ENCODE data around the gene AGBL1.
A peak's percentile ranks its signal among the peaks of the same experiment; 100 is the strongest.

AGBL1 gene

DNA sequence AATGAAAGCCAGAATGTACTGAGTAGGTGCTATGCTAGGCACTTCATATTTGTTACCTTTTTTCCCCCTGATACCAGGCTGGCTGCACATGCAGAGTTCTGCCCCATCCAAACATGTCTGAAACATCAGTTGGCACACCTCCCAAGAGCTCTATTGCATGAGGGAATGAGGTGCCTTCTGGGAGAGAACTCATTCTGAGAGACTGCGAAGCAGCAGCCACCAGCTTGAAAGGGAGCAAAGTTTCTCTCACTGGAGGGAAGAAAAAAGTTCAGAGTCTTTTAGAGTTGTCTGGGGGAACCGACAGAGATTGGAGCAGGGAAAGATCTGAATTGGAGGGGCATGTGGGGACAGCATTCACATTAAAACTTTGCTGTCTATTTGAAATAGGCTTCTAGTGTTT is 84.1 kb downstream of the AGBL1 start:
- DNase-seq (ENCODE audit: low read depth, low spot score): no peak

DNA sequence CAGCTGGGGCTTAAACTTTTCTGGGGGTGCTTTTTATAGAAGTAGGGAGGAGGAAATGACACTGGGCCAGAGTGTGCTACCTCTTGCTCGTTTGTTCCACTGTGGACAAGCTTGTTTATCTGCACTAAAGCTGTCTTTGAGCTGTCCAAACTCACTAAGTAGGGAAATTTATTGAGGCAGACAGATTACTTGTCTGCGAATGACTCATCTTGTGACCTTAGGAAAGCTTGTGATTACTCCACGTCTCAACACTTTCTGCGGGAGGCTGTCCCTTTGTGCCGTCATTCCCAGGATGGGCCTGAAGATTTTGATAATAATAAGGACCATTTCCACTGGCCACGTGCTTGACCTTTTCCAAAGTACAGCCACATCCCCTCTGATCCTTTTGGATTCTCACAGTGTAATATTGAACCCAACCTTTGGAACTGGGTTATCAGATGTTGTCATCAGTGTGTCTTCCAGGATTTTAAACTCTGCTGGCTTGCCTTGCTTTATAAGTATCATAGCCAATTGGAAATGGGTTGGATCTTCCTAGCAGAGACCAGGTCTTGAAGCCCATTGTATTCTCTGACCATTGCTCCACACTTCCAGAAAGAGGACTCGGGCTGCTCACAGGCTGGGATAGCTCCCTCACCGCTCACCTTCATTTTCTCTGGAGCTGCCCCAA is 84.7 kb downstream of the AGBL1 start:
- peak; percentile 17 for DNase-seq (ENCODE audit: low read depth, low spot score)

GRCh38 chr15:86165265-86166211 is 85.9 kb downstream of the AGBL1 start:
- DNase-seq (ENCODE audit: low read depth, low spot score): peak; percentile 30

GRCh38 chr15:86167841-86168240 is 88.2 kb downstream of the AGBL1 start:
- no peak for DNase-seq (ENCODE audit: low read depth, low spot score)

GRCh38 chr15:86178845-86179244 is 99.2 kb downstream of the AGBL1 start:
- DNase-seq (ENCODE audit: low read depth, low spot score): peak; percentile 34

DNA sequence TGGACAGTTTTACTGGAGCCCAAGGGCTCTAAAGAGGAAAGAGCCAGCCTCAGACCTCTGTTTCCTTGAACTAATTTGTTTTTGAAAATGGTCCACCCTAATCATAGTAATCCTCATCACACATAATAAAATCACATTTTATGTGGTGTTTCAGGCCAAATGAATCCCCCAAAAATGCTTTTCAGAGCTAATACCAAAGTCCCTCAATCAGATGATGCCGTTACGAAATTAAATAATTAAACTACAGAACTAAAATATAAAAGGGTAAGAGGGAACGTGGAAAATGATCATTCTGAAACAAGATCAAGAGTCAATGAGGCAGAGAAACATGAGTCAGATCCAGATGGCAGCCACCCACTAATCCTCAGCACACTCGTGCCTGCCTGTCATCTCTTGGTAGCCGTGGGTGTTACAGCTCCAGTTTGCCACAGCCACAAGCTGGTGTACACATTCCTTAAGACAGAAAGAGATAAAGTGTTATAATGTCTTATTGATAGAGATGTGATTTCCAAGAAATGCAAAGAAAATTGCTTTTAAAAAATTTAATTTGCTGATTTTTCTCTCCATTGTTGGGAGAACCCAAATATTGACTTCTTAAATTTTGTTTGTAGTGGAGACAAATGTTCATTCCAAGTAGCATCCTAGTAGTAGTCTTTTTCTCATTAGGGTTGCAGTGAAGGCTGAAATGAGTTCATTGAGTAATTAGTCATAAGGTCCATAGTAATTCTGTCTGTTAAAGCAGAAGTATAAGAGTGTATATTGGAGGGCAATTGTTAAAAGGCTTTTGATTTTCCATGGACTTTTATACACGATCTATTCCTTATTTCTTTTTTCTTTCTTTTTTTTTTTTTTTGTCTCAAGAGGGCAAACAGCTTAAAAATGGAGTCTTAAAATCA is 104.2 kb downstream of the AGBL1 start:
- DNase-seq (ENCODE audit: low read depth, low spot score): no peak

GRCh38 chr15:86193716-86194380 is 114.2 kb downstream of the AGBL1 start:
- DNase-seq (ENCODE audit: low read depth, low spot score): no peak

- no peak for DNase-seq (ENCODE audit: low read depth, low spot score)
Observed at GRCh38 chr15:86197770-86198169, 118.1 kb downstream of the AGBL1 start.

- DNase-seq (ENCODE audit: low read depth, low spot score): no peak
Observed at GRCh38 chr15:86199467-86200145, 119.9 kb downstream of the AGBL1 start.

DNA sequence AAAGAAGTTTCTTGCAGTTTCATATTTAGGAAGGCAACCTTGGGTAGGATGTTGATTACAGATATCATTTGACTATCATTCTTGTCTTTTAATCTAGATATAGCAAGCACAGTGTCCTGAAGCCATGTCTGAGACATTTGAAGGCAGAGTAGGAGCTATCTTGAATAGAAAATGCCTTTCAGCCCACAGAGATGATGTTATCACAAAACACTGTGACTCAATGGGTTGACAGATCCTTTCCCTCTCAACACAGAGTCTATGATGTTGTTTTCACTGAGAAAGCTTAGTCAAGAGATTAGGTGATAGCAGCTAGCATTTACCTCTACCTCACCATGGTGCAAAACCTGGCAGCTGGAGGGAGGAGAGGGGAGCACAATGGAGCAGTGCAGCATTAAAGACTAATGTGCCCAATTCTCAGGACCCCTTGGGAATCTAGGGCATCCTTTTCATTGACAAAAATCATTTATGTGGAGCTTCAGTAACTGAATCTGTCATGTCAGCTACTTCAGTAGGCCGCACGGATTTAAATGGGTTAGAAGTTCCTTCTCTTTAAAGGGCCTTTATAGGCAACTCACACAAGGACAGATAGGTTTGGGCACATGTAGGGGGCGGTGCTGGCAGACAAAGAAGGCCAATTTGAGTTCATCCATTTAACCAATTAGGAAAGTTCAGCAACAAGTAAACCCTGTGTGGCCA is 121.8 kb downstream of the AGBL1 start:
- DNase-seq (ENCODE audit: low read depth, low spot score): peak; percentile 1

DNA sequence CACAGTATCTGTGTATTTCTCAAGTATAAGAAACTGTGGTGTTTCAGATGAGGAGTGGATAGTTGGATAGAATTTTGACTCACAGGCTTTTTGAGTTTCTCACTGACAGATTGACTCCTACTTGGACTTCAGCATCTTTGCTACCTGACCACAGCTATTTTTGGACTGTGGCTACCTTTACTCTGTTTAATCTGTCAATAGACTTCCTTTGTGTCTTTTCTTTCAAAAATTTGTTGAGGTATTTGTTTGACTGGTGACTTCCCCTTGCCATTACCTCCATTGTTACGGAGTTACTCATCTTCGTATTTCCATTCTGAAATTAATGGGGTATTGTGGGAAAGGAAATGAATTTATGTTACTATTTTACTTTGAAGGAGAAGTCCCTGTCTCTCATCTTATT is 123.8 kb downstream of the AGBL1 start:
- no peak for DNase-seq (ENCODE audit: low read depth, low spot score)

GRCh38 chr15:86205096-86205495 is 125.4 kb downstream of the AGBL1 start:
- no peak for DNase-seq (ENCODE audit: low read depth, low spot score)

DNA sequence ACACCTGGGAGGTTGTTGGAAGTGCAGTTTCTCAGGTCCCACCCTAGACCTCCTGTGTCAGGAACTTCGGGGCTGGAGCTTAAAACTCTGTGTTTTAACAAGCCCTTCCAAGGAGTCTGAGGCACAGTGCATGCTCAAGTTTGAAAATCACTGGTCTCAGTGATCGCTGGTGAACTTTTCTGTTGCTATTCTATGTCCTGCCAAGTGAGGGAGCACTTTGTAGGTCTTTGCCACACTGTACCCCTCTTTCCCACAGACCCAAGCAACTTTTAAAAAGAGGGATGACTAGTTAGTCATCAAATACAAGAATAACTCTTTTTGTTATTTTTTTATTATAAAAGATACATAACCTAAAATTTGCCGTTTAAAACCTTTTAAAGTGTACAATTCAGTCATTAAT is 133.7 kb downstream of the AGBL1 start:
- no peak for DNase-seq (ENCODE audit: low read depth, low spot score)

DNA sequence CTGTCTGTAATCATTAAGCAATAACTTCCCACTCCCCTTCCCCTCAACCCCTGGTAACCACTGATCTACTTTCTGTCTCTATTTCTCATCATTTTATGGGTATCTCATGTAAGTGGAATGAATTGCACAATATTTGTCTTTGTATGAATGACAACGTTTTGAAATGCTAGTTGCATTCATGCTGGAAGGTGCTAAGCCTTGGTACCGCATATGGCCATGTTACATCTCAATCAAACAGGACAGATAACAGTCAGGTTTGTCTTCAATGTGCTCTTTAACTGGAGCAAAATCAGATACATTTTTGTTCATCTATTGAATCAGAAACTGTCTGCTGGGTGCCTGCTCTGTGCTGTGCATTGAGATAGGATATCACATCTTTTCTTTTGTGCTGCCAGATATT is 134.2 kb downstream of the AGBL1 start:
- DNase-seq (ENCODE audit: low read depth, low spot score): no peak

DNA sequence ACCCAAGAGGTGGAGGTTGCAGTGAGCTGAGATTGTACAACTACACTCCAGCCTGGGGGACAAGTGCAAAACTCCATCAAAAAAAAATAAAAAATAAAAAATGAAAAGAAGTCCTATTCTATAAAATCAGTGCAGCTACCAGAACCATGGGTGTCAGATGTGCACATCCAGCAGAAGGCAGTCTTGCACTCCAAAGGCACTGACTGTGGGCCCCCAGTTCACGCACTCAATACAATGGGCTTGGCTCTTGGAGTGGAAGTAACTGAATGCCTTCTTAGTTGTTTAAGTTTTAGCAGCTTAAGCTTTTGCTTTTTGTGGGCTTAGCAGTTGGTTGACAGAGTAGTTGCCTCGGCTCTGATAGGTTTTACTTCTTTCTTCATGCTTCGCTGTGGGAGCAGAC is 141.4 kb downstream of the AGBL1 start:
- no peak for DNase-seq (ENCODE audit: low read depth, low spot score)

DNA sequence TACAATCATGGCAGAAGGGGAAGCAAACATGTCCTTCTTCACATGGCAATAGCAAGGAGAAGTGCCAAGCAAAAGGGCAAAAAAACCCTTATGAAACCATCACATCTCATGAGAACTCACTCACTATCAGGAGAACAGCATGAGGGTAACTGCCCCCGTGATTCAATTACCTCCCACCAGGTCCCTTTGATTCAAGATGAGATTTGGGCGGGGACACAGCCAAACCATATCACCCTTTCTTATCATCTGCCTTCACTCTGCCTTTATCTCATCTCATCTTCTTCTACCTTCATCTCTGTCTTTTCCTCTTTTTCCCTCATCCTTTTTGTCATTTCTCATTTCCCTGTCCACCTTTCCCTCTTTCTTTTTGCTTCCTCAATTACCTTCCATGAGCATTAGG is 149.6 kb downstream of the AGBL1 start:
- DNase-seq (ENCODE audit: low read depth, low spot score): no peak

- DNase-seq (ENCODE audit: low read depth, low spot score): peak; percentile 33
Observed at GRCh38 chr15:86229936-86230335, 150.3 kb downstream of the AGBL1 start.

GRCh38 chr15:86231864-86232721 is 152.4 kb downstream of the AGBL1 start:
- peak; percentile 71 for DNase-seq (ENCODE audit: low read depth, low spot score)

GRCh38 chr15:86235667-86236066 is 156.0 kb downstream of the AGBL1 start:
- DNase-seq (ENCODE audit: low read depth, low spot score): no peak

All from ELF-1 (cell line).